Naive thymus-derived CD4-positive, alpha-beta T cell (primary cell): ENCODE results near the gene WNT10A. TPM values are rescaled to one million over a fixed set of nuclear protein-coding genes. Genes with fewer than 3 reads are reported as not detected.

Experiments
- ATAC-seq: fragments of 150-1000 bp; cut with Tn5 transposase; 2 replicates; pipeline ENCODE4 v1.10.0; 2021; ENCODE audit warnings: mild to moderate bottlenecking, moderate library complexity
- CTCF ChIA-PET: fragments of 350-600 bp; sonication (Branson Sonifier 250); formaldehyde crosslinking; loops from one replicate; lab custom pipeline; 2021; ENCODE audit warnings: antibody characterized with exemption; lab: Charles Lee
- POLR2A ChIA-PET: fragments of 350-600 bp; sonication (Branson Sonifier 250); formaldehyde crosslinking; loops from one replicate; lab custom pipeline; 2021; ENCODE audit warnings: antibody characterized with exemption, inconsistent platforms; lab: Charles Lee
- DNase-seq, 9 donors: peaks; one replicate each; pipeline versions ENCODE4 v3.0.0 to v3.0.0-alpha.2; 2020 to 2022; ENCODE audit warnings: mixed read lengths in 1 of 9
- H3K27ac ChIP-seq: one replicate; pipeline ENCODE4 v1.7.0; 2013; ENCODE audit warnings: mild to moderate bottlenecking, low read depth, low read length, moderate library complexity
- H3K27me3 ChIP-seq, 2 donors: one replicate each; pipeline ENCODE4 v1.7.0; 2013; ENCODE audit warnings: low read length in 2 of 2, mild to moderate bottlenecking in 2 of 2, moderate library complexity in 2 of 2; ENCODE audit not compliant: control insufficient read depth in 2 of 2, insufficient read depth in 2 of 2
- H3K36me3 ChIP-seq, 3 experiments: 1 replicate in 2 of 3; 2 replicates in 1 of 3; pipeline ENCODE4 v1.7.0; 2013; ENCODE audit warnings: low read length in 3 of 3, mild to moderate bottlenecking in 3 of 3, moderate library complexity in 1 of 3; ENCODE audit not compliant: insufficient read depth in 3 of 3, control insufficient read depth in 2 of 3
- H3K4me1 ChIP-seq, 2 donors: one replicate each; pipeline ENCODE4 v1.7.0; 2013; ENCODE audit warnings: low read length in 2 of 2, mild to moderate bottlenecking in 2 of 2, moderate library complexity in 1 of 2; ENCODE audit not compliant: control insufficient read depth in 2 of 2, insufficient read depth in 2 of 2
- H3K4me3 ChIP-seq: 2 replicates; pipeline ENCODE4 v1.7.0; 2013; ENCODE audit warnings: mild to moderate bottlenecking, low read length
- H3K9me3 ChIP-seq, 3 experiments: 1 replicate in 2 of 3; 2 replicates in 1 of 3; pipeline ENCODE4 v1.7.0; 2013; ENCODE audit warnings: low read length in 3 of 3; ENCODE audit not compliant: control insufficient read depth in 2 of 3
- H3K27ac Mint-ChIP-seq, 9 donors: one replicate each; pipeline ENCODE4 v1.8.0; 2020 to 2022; ENCODE audit warnings: mixed read lengths in 9 of 9, mild to moderate bottlenecking in 8 of 9, moderate library complexity in 5 of 9, inconsistent platforms in 2 of 9
- H3K27me3 Mint-ChIP-seq, 5 donors: one replicate each; pipeline ENCODE4 v1.8.0; 2021 to 2022; ENCODE audit warnings: mixed read lengths in 5 of 5, mild to moderate bottlenecking in 1 of 5
- H3K36me3 Mint-ChIP-seq, 5 donors: one replicate each; pipeline ENCODE4 v1.8.0; 2020 to 2022; ENCODE audit warnings: mixed read lengths in 5 of 5, mild to moderate bottlenecking in 3 of 5, inconsistent platforms in 1 of 5
- H3K4me1 Mint-ChIP-seq, 7 donors: one replicate each; pipeline ENCODE4 v1.8.0; 2020 to 2022; ENCODE audit warnings: mixed read lengths in 7 of 7, mild to moderate bottlenecking in 3 of 7, inconsistent platforms in 1 of 7
- H3K4me3 Mint-ChIP-seq, 10 donors: one replicate each; pipeline ENCODE4 v1.8.0; 2020 to 2022; ENCODE audit warnings: mild to moderate bottlenecking in 10 of 10, mixed read lengths in 10 of 10, moderate library complexity in 6 of 10, inconsistent platforms in 2 of 10
- H3K9me3 Mint-ChIP-seq, 11 donors: one replicate each; pipeline ENCODE4 v1.8.0; 2020 to 2022; ENCODE audit warnings: mixed read lengths in 11 of 11, mild to moderate bottlenecking in 4 of 11, inconsistent platforms in 1 of 11, moderate library complexity in 1 of 11
- intact Hi-C, 2 donors: fragments of 100-400 bp; cut with micrococcal nuclease; formaldehyde crosslinking; loops; one replicate each; pipeline ENCODE4 v1.15.1; 2023
- polyA plus RNA-seq, 2 donors: library from polyadenylated mRNA; unstranded; fragments of 300-500 nt; fragmentation: Illumina TruSeq; gene quantifications; one replicate each; pipeline ENCODE4 v1.2.3, GENCODE V29; 2021
- total RNA-seq, 6 experiments: library from RNA in 5 of 6; stranded (reverse) in 5 of 6; gene quantifications; 1 replicate in 5 of 6; 2 replicates in 1 of 6; pipeline ENCODE4 v1.2.3 and lab custom pipeline; 2021 to 2026

Gene WNT10A
- total and polyA plus RNA-seq, 7 experiments from 2014 or later: 0.19 to 4.2 (median 2.8) TPM

- intact Hi-C loops: loop anchor here in 1 of 2 donors (5.0 kb wide), 2 partner anchors 665 to 715 kb away; partner anchors contain the start of genes ARPC2 and STK11IP
- no peaks in the 10 kb centered on the region for H3K36me3 ChIP-seq
- Mint-ChIP-seq H3K4me3 (peak overlapping the region in 5 of 10 donors; percentile 2 to 85 (median 68)), H3K36me3 (no peaks in the 10 kb centered on the region), H3K9me3 (no peaks in the 10 kb centered on the region), H3K27ac (peak overlapping the region in 5 of 9 donors; percentile 1 to 76 (median 21)), H3K27me3 (peaks cover 0 to 80% (median 0%) of the 10 kb centered on the region in 5 donors), H3K4me1 (peaks cover 16 to 54% (median 48%) of the 10 kb centered on the region in 7 donors)
- H3K27me3 ChIP-seq: no peaks in the 10 kb centered on the region
- peaks cover 25 to 33% of the 10 kb centered on the region in 2 donors for H3K4me1 ChIP-seq
- no peak for ATAC-seq
- no peaks in the 10 kb centered on the region for H3K9me3 ChIP-seq
- no peak overlapping the region for H3K4me3 ChIP-seq
- H3K27ac ChIP-seq: peak overlapping the region; percentile 16
- DNase-seq: no peak
- ChIA-PET POLR2A (interaction anchor here (13.5 kb wide), 1 partner anchor 11 kb away, joined by 305 read pairs; no protein-coding TSS in a partner anchor), CTCF (interaction anchor here (2.2 to 19.9 kb wide), 2 partner anchors 9 to 15 kb away, joined by 5 to 627 read pairs; no protein-coding TSS in a partner anchor)
These were observed 1.8 kb downstream of the WNT10A start for GRCh38 chr2:218882461-218882816.

- DNase-seq (no peak), ATAC-seq (no peak)
- peak overlapping the region in 9 of 10 donors; percentile 6 to 85 (median 65) for H3K4me3 Mint-ChIP-seq
- peaks cover 16 to 54% (median 47%) of the 10 kb centered on the region in 7 donors for H3K4me1 Mint-ChIP-seq
- no peaks in the 10 kb centered on the region for H3K27me3 ChIP-seq
- H3K9me3 ChIP-seq: no peaks in the 10 kb centered on the region
- H3K27me3 Mint-ChIP-seq: peaks cover 0 to 84% (median 0%) of the 10 kb centered on the region in 5 donors
- peak overlapping the region in 5 of 9 donors; percentile 1 to 81 (median 38) for H3K27ac Mint-ChIP-seq
- CTCF ChIA-PET: interaction anchor here (2.2 to 19.9 kb wide), 2 partner anchors 9 to 15 kb away, joined by 5 to 627 read pairs; no protein-coding TSS in a partner anchor
- H3K4me3 ChIP-seq: no peak overlapping the region
- H3K36me3 Mint-ChIP-seq: no peaks in the 10 kb centered on the region
- H3K36me3 ChIP-seq: no peaks in the 10 kb centered on the region
- peaks cover 0 to under 1% (median 0%) of the 10 kb centered on the region in 11 donors for H3K9me3 Mint-ChIP-seq
- POLR2A ChIA-PET: interaction anchor here (1.3 to 13.5 kb wide), 2 partner anchors 10 to 14 kb away, joined by 3 to 305 read pairs; no protein-coding TSS in a partner anchor
- intact Hi-C loops: loop anchor here in 1 of 2 donors (5.0 kb wide), 2 partner anchors 666 to 714 kb away; partner anchors contain the start of genes ARPC2 and STK11IP
- H3K27ac ChIP-seq: peak overlapping the region; percentile 24
- H3K4me1 ChIP-seq: peaks cover 25 to 33% of the 10 kb centered on the region in 2 donors
These were observed 2.3 kb downstream of the WNT10A start for GRCh38 chr2:218882866-218883366.

GRCh38 chr2:218883491-218884490 lies 3.1 kb downstream of the WNT10A start:
- H3K27me3 ChIP-seq: no peaks in the 10 kb centered on the region
- H3K9me3 ChIP-seq: no peaks in the 10 kb centered on the region
- ChIA-PET CTCF (interaction anchor here (0.9 to 19.9 kb wide), 3 partner anchors 10 to 35 kb away, joined by 4 to 627 read pairs (median 5); no protein-coding TSS in a partner anchor), POLR2A (interaction anchor here (1.3 to 13.5 kb wide), 2 partner anchors 9 to 15 kb away, joined by 3 to 305 read pairs; no protein-coding TSS in a partner anchor)
- no peaks in the 10 kb centered on the region for H3K36me3 ChIP-seq
- Mint-ChIP-seq H3K27me3 (peaks cover 0 to 82% (median 0%) of the 10 kb centered on the region in 5 donors), H3K36me3 (no peaks in the 10 kb centered on the region), H3K27ac (peak overlapping the region in 8 of 9 donors; percentile 10 to 96 (median 70)), H3K4me3 (peak overlapping the region in 9 of 10 donors; percentile 54 to 85 (median 68)), H3K4me1 (peaks cover 16 to 54% (median 47%) of the 10 kb centered on the region in 7 donors), H3K9me3 (peaks cover 0 to 2% (median 0%) of the 10 kb centered on the region in 11 donors)
- H3K4me1 ChIP-seq: peaks cover 25 to 33% of the 10 kb centered on the region in 2 donors
- ATAC-seq (peak; percentile 18), DNase-seq (no peak)
- H3K4me3 ChIP-seq: peak overlapping the region; percentile 27
- H3K27ac ChIP-seq: no peak overlapping the region
- intact Hi-C loops: loop anchor here in 1 of 2 donors (5.0 kb wide), 2 partner anchors 666 to 714 kb away; partner anchors contain the start of genes ARPC2 and STK11IP

- Mint-ChIP-seq H3K27me3 (peaks cover 0 to 84% (median 0%) of the 10 kb centered on the region in 5 donors), H3K4me1 (peaks cover 12 to 50% (median 42%) of the 10 kb centered on the region in 7 donors), H3K36me3 (no peaks in the 10 kb centered on the region), H3K27ac (peak overlapping the region in 8 of 9 donors; percentile 38 to 96 (median 70)), H3K9me3 (peaks cover 0 to 2% (median 0%) of the 10 kb centered on the region in 11 donors), H3K4me3 (peak overlapping the region in 9 of 10 donors; percentile 34 to 79 (median 64))
- H3K4me3 ChIP-seq: no peak overlapping the region
- H3K27me3 ChIP-seq: no peaks in the 10 kb centered on the region
- ATAC-seq (no peak), DNase-seq (no peak)
- H3K27ac ChIP-seq: no peak overlapping the region
- ChIA-PET POLR2A (interaction anchor here (1.3 to 13.5 kb wide), 2 partner anchors 9 to 15 kb away, joined by 3 to 305 read pairs; no protein-coding TSS in a partner anchor), CTCF (interaction anchor here (0.9 to 19.9 kb wide), 2 partner anchors 13 to 36 kb away, joined by 4 to 627 read pairs; no protein-coding TSS in a partner anchor)
- no peaks in the 10 kb centered on the region for H3K9me3 ChIP-seq
- H3K36me3 ChIP-seq: no peaks in the 10 kb centered on the region
- peaks cover 21 to 27% of the 10 kb centered on the region in 2 donors for H3K4me1 ChIP-seq
- intact Hi-C loops: loop anchor here in 1 of 2 donors (5.0 kb wide), 2 partner anchors 667 to 713 kb away; partner anchors contain the start of genes ARPC2 and STK11IP
These were observed 3.9 kb downstream of the WNT10A start for GRCh38 chr2:218884519-218884918.

GRCh38 chr2:218885981-218886947 lies 5.6 kb downstream of the WNT10A start:
- intact Hi-C loops: no loop called here
- no peak overlapping the region for H3K4me3 ChIP-seq
- Mint-ChIP-seq H3K27ac (peak overlapping the region in 5 of 9 donors; percentile 26 to 75 (median 32)), H3K4me1 (peaks cover 4 to 38% (median 32%) of the 10 kb centered on the region in 7 donors), H3K9me3 (peaks cover 0 to 2% (median 0%) of the 10 kb centered on the region in 11 donors), H3K4me3 (no peak overlapping the region), H3K36me3 (peaks cover 0 to 5% (median 0%) of the 10 kb centered on the region in 5 donors), H3K27me3 (peaks cover 0 to 86% (median 0%) of the 10 kb centered on the region in 5 donors)
- H3K27me3 ChIP-seq: no peaks in the 10 kb centered on the region
- ATAC-seq (no peak), DNase-seq (no peak)
- peaks cover 10 to 19% of the 10 kb centered on the region in 2 donors for H3K4me1 ChIP-seq
- CTCF ChIA-PET: interaction anchor here (3.8 to 19.9 kb wide), 2 partner anchors 10 to 12 kb away, joined by 25 to 627 read pairs; no protein-coding TSS in a partner anchor
- H3K36me3 ChIP-seq: no peaks in the 10 kb centered on the region
- no peak overlapping the region for H3K27ac ChIP-seq
- H3K9me3 ChIP-seq: no peaks in the 10 kb centered on the region
- POLR2A ChIA-PET: interaction anchor here (0.5 to 13.6 kb wide), 6 partner anchors 7 to 369 kb away, joined by 3 to 305 read pairs (median 11); partner anchors contain the start of gene WNT10A
